ENCODE results near the gene FRMD1. TPM values are rescaled to one million over a fixed set of nuclear protein-coding genes. Genes with fewer than 3 reads are reported as not detected.

Gene FRMD1
- total RNA-seq, 4 donors from 2014 or later = 9.9 to 14.4 (median 12.5) TPM

- peaks cover 0 to 41% of the 10 kb centered on the region in 2 donors for H3K27me3 ChIP-seq
- no peaks in the 10 kb centered on the region for H3K36me3 ChIP-seq
- 63 to 82% methylated on average over 21 to 22 of the region's 23 CpGs for WGBS, 2 donors
Observed at GRCh38 chr6:168099201-168100010, 20.4 kb upstream of the FRMD1 start.

GRCh38 chr6:168098431-168098861 is 19.4 kb upstream of the FRMD1 start:
- H3K4me3 ChIP-seq = no peak overlapping the region
- no peaks in the 10 kb centered on the region for H3K9me3 ChIP-seq
- no peaks in the 10 kb centered on the region for H3K36me3 ChIP-seq
- no peak overlapping the region for H3K27ac ChIP-seq
- 80 to 92% methylated on average over 4 to 13 of the region's 13 CpGs for WGBS, 2 donors
- H3K4me1 ChIP-seq = peaks cover 0 to 12% (median 2%) of the 10 kb centered on the region in 4 donors
- DNase-seq (ENCODE audit: low spot score in 2 of 2) = no peak
- TF ChIP-seq CTCF (IDR thresholded peaks at IDR 0.05) = no peak
- no peak for TF ChIP-seq EP300 (IDR thresholded peaks at IDR 0.05)
- no peak for TF ChIP-seq POLR2A (IDR thresholded peaks at IDR 0.05)
- H3K27me3 ChIP-seq = peaks cover 0 to 41% of the 10 kb centered on the region in 2 donors

More at GRCh38 chr6:168099201-168100010, 20.4 kb upstream of the FRMD1 start:
- Histone ChIP-seq H3K4me1 (peaks cover 0 to 12% (median 2%) of the 10 kb centered on the region in 4 donors), H3K9me3 (no peaks in the 10 kb centered on the region), H3K4me3 (no peak overlapping the region), H3K27ac (no peak overlapping the region)
- no peak for TF ChIP-seq EP300 (IDR thresholded peaks at IDR 0.05)
- TF ChIP-seq POLR2A (IDR thresholded peaks at IDR 0.05) = no peak
- TF ChIP-seq CTCF (IDR thresholded peaks at IDR 0.05) = no peak
- no peak for DNase-seq (ENCODE audit: low spot score in 2 of 2)

- no peaks in the 10 kb centered on the region for H3K36me3 ChIP-seq
- 83 to 88% methylated on average over 22 of the region's 22 CpGs for WGBS, 2 donors
- no peaks in the 10 kb centered on the region for H3K9me3 ChIP-seq
- no peak for TF ChIP-seq CTCF (IDR thresholded peaks at IDR 0.05)
- no peak for TF ChIP-seq POLR2A (IDR thresholded peaks at IDR 0.05)
- no peak for TF ChIP-seq EP300 (IDR thresholded peaks at IDR 0.05)
- no peak overlapping the region for H3K27ac ChIP-seq
- peaks cover 0 to 12% (median 2%) of the 10 kb centered on the region in 4 donors for H3K4me1 ChIP-seq
- peaks cover 0 to 38% of the 10 kb centered on the region in 2 donors for H3K27me3 ChIP-seq
- DNase-seq (ENCODE audit: low spot score in 2 of 2) = no peak
- H3K4me3 ChIP-seq = no peak overlapping the region
Observed at GRCh38 chr6:168097621-168098430, 18.8 kb upstream of the FRMD1 start.

- WGBS, 2 donors = 88 to 94% methylated on average over 4 to 5 of the region's 10 CpGs
- peaks cover 0 to 12% (median 2%) of the 10 kb centered on the region in 4 donors for H3K4me1 ChIP-seq
- no peaks in the 10 kb centered on the region for H3K36me3 ChIP-seq
- H3K9me3 ChIP-seq = peaks cover 0 to 5% (median 0%) of the 10 kb centered on the region in 4 donors
- DNase-seq (ENCODE audit: low spot score in 2 of 2) = no peak
- TF ChIP-seq CTCF (IDR thresholded peaks at IDR 0.05) = no peak
- no peak for TF ChIP-seq POLR2A (IDR thresholded peaks at IDR 0.05)
- TF ChIP-seq EP300 (IDR thresholded peaks at IDR 0.05) = no peak
- H3K27ac ChIP-seq = no peak overlapping the region
- H3K27me3 ChIP-seq = peaks cover 0 to 32% of the 10 kb centered on the region in 2 donors
- no peak overlapping the region for H3K4me3 ChIP-seq
Observed at GRCh38 chr6:168097221-168097620, 18.2 kb upstream of the FRMD1 start.
